Measurements from ENCODE around the gene SPATA2L.
A peak's percentile ranks its signal among the peaks of the same experiment; 100 is the strongest.
"Not testable (repeated sequence)": the region's sequence is repeated elsewhere in the genome, so short reads cannot be mapped to it uniquely, and the experiment has no call there.

The SPATA2L gene

GRCh38 chr16:89706518-89707260, 5.2 kb upstream of the SPATA2L start:
- no peak for DNase-seq

- no peak for DNase-seq
Observed at GRCh38 chr16:89705006-89705405, 3.5 kb upstream of the SPATA2L start.

GRCh38 chr16:89704281-89704680, 2.8 kb upstream of the SPATA2L start:
- DNase-seq: no peak

- peak; percentile 62 for DNase-seq
Observed at GRCh38 chr16:89700649-89701424, 668 bp downstream of the SPATA2L start.

GRCh38 chr16:89700100-89700648, 1.3 kb downstream of the SPATA2L start:
- peak; percentile 96 for DNase-seq

- DNase-seq: not testable (repeated sequence)
Observed at GRCh38 chr16:89699629-89700099, 1.8 kb downstream of the SPATA2L start.

GRCh38 chr16:89698717-89699116, 2.8 kb downstream of the SPATA2L start:
- DNase-seq: not testable (repeated sequence)

GRCh38 chr16:89697616-89698331, 3.7 kb downstream of the SPATA2L start:
- no peak for DNase-seq

- no peak for DNase-seq
Observed at GRCh38 chr16:89697161-89697615, 4.3 kb downstream of the SPATA2L start.

- DNase-seq: no peak
Observed at GRCh38 chr16:89696670-89697128, 4.8 kb downstream of the SPATA2L start.

- DNase-seq: no peak
Observed at GRCh38 chr16:89695875-89696669, 5.4 kb downstream of the SPATA2L start.

GRCh38 chr16:89695086-89695874, 6.2 kb downstream of the SPATA2L start:
- no peak for DNase-seq

- DNase-seq: not testable (repeated sequence)
Observed at GRCh38 chr16:89694784-89695085, 6.8 kb downstream of the SPATA2L start.

- no peak for DNase-seq
Observed at GRCh38 chr16:89693931-89694783, 7.3 kb downstream of the SPATA2L start.

GRCh38 chr16:89693289-89693731, 8.2 kb downstream of the SPATA2L start:
- no peak for DNase-seq

GRCh38 chr16:89691986-89692569, 9.4 kb downstream of the SPATA2L start:
- no peak for DNase-seq

GRCh38 chr16:89691231-89691985, 10.1 kb downstream of the SPATA2L start:
- no peak for DNase-seq

GRCh38 chr16:89690392-89690901, 11.1 kb downstream of the SPATA2L start:
- no peak for DNase-seq

GRCh38 chr16:89689621-89690020, 11.9 kb downstream of the SPATA2L start:
- not testable (repeated sequence) for DNase-seq
